ENCODE results near the gene BRINP1.

DNA sequence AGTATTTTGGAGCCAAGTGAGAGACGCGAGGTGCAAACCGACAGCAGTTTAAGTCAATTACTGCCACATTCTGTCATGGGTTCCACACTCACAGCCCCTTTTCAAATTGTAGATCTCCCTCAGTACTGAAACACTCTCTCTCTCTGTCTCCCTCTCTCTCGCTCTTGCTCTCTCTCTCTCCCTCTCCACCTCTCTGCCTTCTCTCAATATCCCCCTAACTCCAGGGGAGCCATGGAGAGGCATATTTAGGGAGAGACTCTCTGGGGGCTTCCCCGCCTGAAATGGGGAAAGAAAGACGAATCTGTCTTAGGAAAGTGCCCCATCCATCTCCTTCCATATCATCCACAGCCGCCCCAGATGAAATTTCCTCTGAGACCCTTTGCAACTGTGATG, 1.6 kb downstream of the BRINP1 start:
- TF ChIP-seq, protein P1, sequence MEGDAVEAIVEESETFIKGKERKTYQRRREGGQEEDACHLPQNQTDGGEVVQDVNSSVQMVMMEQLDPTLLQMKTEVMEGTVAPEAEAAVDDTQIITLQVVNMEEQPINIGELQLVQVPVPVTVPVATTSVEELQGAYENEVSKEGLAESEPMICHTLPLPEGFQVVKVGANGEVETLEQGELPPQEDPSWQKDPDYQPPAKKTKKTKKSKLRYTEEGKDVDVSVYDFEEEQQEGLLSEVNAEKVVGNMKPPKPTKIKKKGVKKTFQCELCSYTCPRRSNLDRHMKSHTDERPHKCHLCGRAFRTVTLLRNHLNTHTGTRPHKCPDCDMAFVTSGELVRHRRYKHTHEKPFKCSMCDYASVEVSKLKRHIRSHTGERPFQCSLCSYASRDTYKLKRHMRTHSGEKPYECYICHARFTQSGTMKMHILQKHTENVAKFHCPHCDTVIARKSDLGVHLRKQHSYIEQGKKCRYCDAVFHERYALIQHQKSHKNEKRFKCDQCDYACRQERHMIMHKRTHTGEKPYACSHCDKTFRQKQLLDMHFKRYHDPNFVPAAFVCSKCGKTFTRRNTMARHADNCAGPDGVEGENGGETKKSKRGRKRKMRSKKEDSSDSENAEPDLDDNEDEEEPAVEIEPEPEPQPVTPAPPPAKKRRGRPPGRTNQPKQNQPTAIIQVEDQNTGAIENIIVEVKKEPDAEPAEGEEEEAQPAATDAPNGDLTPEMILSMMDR (IDR thresholded peaks at IDR 0.05) = no peak
- TF ChIP-seq EZH2 (IDR thresholded peaks at IDR 0.05; ENCODE audit: borderline replicate concordance, insufficient read depth, low read depth, low read length, poor library complexity, severe bottlenecking) = no peak
